B cell (primary cell): Measurements from ENCODE around the gene DACH1. TPM values are rescaled to one million over a fixed set of nuclear protein-coding genes. Genes with fewer than 3 reads are reported as not detected.

Source experiments
- ATAC-seq: fragments of 200-7000 bp; cut with Tn5 transposase; one replicate; pipeline ENCODE4 v1.10.0; 2021; ENCODE audit warnings: low read depth, mild to moderate bottlenecking, moderate number of reproducible peaks, moderate library complexity
- CTCF ChIA-PET: fragments of 350-600 bp; sonication (Branson Sonifier 250); formaldehyde crosslinking; loops from one replicate; lab custom pipeline; 2021; ENCODE audit warnings: antibody characterized with exemption, inconsistent platforms; lab: Charles Lee
- POLR2A ChIA-PET: fragments of 350-600 bp; sonication (Branson Sonifier 250); formaldehyde crosslinking; loops from one replicate; lab custom pipeline; 2021; ENCODE audit warnings: antibody characterized with exemption; lab: Charles Lee
- DNase-seq: peaks from one replicate; pipeline ENCODE4 v3.0.0; 2013
- H2AFZ ChIP-seq: 2 replicates; pipeline ENCODE4 v1.6.1; 2012; ENCODE audit warnings: mild to moderate bottlenecking, low read depth, low read length; ENCODE audit not compliant: insufficient read depth, poor library complexity, severe bottlenecking
- H3K27ac ChIP-seq, 2 donors: 1 replicate in 1 of 2; 2 replicates in 1 of 2; pipeline ENCODE4 v1.5.1; 2012 to 2013; ENCODE audit warnings: low read length in 2 of 2, mild to moderate bottlenecking in 2 of 2, moderate library complexity in 1 of 2
- H3K27me3 ChIP-seq, 4 experiments: fragments of 200-600 bp in 1 of 4; sonication (generic) in 1 of 4; replicated peaks in 1 of 4; 1 replicate in 2 of 4; 2 replicates in 2 of 4; pipeline versions ENCODE4 v1.6.1 to v1.7.0; 2013 to 2016; ENCODE audit warnings: low read length in 3 of 4, mild to moderate bottlenecking in 2 of 4, mixed read lengths in 1 of 4, moderate library complexity in 1 of 4; ENCODE audit not compliant: insufficient read depth in 4 of 4, control insufficient read depth in 3 of 4; ENCODE audit errors: control extremely low read depth in 1 of 4
- H3K36me3 ChIP-seq, 2 experiments: replicated peaks in 1 of 2; 1 replicate in 1 of 2; 2 replicates in 1 of 2; pipeline versions ENCODE4 v1.6.1 to v1.7.1; 2013; ENCODE audit warnings: low read length in 1 of 2; ENCODE audit not compliant: insufficient read depth in 2 of 2, control insufficient read depth in 1 of 2; ENCODE audit errors: control extremely low read depth in 1 of 2, extremely low read depth in 1 of 2
- H3K4me1 ChIP-seq, 2 donors: fragments of 200-600 bp in 1 of 2; sonication (generic) in 1 of 2; 1 replicate in 1 of 2; 2 replicates in 1 of 2; pipeline versions ENCODE4 v1.5.1 to v1.6.1; 2013 to 2017; ENCODE audit warnings: low read length in 2 of 2; ENCODE audit not compliant: control insufficient read depth in 2 of 2, insufficient read depth in 2 of 2
- H3K4me2 ChIP-seq: replicated peaks from 2 replicates; pipeline ENCODE3; 2012; ENCODE audit warnings: mild to moderate bottlenecking, low read depth, low read length; ENCODE audit not compliant: poor library complexity, severe bottlenecking
- H3K4me3 ChIP-seq, 5 experiments: fragments of 200-600 bp in 1 of 5; sonication (generic) in 1 of 5; 1 replicate in 3 of 5; 2 replicates in 2 of 5; pipeline versions ENCODE4 v1.5.1 to v1.7.0; 2011 to 2016; ENCODE audit warnings: low read length in 4 of 5, mild to moderate bottlenecking in 4 of 5, low read depth in 2 of 5, control low read depth in 1 of 5, moderate library complexity in 1 of 5; ENCODE audit not compliant: insufficient read depth in 1 of 5; ENCODE audit errors: control extremely low read depth in 1 of 5, extremely low read depth in 1 of 5
- H3K79me2 ChIP-seq: fragments of 200-600 bp; sonication (generic); one replicate; pipeline ENCODE4 v1.6.0; 2016; ENCODE audit warnings: low read length; ENCODE audit not compliant: control insufficient read depth, insufficient read depth
- H3K9ac ChIP-seq: fragments of 200-600 bp; sonication (generic); 2 replicates; pipeline ENCODE4 v1.6.1; 2017; ENCODE audit warnings: mild to moderate bottlenecking, low read length, moderate library complexity
- H3K9me3 ChIP-seq, 3 donors: one replicate each; pipeline versions ENCODE4 v1.6.1 to v1.7.1; 2013; ENCODE audit warnings: low read length in 2 of 3; ENCODE audit not compliant: control insufficient read depth in 2 of 3, insufficient read depth in 1 of 3; ENCODE audit errors: control extremely low read depth in 1 of 3
- H4K20me1 ChIP-seq: 2 replicates; pipeline ENCODE4 v1.6.0; 2012; ENCODE audit warnings: mild to moderate bottlenecking, low read length; ENCODE audit not compliant: insufficient read depth, control insufficient read depth, poor library complexity, severe bottlenecking
- H3K27ac Mint-ChIP-seq: one replicate; pipeline ENCODE4 v1.8.0; 2021; ENCODE audit warnings: mixed read lengths
- H3K27me3 Mint-ChIP-seq: one replicate; pipeline ENCODE4 v1.8.0; 2021; ENCODE audit warnings: mixed read lengths
- H3K4me1 Mint-ChIP-seq: one replicate; pipeline ENCODE4 v1.8.0; 2021; ENCODE audit warnings: mixed read lengths
- H3K4me3 Mint-ChIP-seq: one replicate; pipeline ENCODE4 v1.8.0; 2021; ENCODE audit warnings: mixed read lengths
- H3K9me3 Mint-ChIP-seq: one replicate; pipeline ENCODE4 v1.8.0; 2022; ENCODE audit warnings: mixed read lengths; ENCODE audit not compliant: insufficient read depth
- EZH2 ChIP-seq: IDR thresholded peaks from 2 replicates; pipeline ENCODE4 v1.6.1; 2012; ENCODE audit warnings: borderline replicate concordance, low read depth, mild to moderate bottlenecking, moderate library complexity, low read length; ENCODE audit not compliant: insufficient read depth, poor library complexity, severe bottlenecking
- WGBS: methylation state at CpG from one replicate; pipeline ENCODE4 v1.1.5; 2013; ENCODE audit warnings: missing lambda C conversion rate; ENCODE audit not compliant: insufficient coverage; 5-methylcytosine and 5-hydroxymethylcytosine counted together
- intact Hi-C: fragments of 100-400 bp; cut with micrococcal nuclease; formaldehyde crosslinking; loops from one replicate; pipeline ENCODE4 v1.10.0; 2022
- polyA plus RNA-seq: library from polyadenylated mRNA; depleted of rRNA; stranded (reverse); fragments of >200 nt; gene quantifications from 2 replicates; pipeline ENCODE4 v1.2.3, GENCODE V29; 2012
- total RNA-seq, 2 donors: library from RNA; stranded (reverse); fragments of 120-200 nt in 1 of 2; gene quantifications; 1 replicate in 1 of 2; 2 replicates in 1 of 2; pipeline versions ENCODE4 v1.2.3 to v1.2.4, GENCODE V29; 2013 to 2022
- TF ChIP-seq, protein P1 (sequence below): fragments of 200-600 bp; IDR thresholded peaks from one replicate; pipeline ENCODE4 v1.8.0; 2022; ENCODE audit warnings: antibody characterized with exemption, mild to moderate bottlenecking

The DACH1 gene
- total and polyA plus RNA-seq, 2 donors (not counting 1 experiment from before 2014, with no cell fraction given) = not detected

DNA sequence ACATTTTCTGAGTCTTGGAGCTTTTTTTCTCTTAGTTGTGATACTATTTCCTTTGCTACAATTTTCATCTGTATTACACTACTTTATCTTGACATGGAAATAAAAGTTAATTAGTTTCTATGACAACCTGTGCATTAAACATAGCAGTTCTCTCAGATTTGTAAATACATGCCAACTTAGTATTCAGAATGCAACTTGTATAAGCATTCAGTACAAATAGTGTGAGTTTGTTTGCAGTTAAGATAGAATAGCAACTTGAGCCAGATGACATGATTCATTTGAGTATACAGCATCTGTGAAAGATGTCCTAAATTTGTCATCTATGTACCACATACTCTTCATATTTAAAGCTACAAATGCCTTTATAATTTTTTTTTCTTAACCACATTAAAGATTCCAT lies 98.1 kb downstream of the DACH1 start:
- H3K79me2 ChIP-seq = no peaks in the 10 kb centered on the region
- DNase-seq = no peak
- ChIA-PET POLR2A (no interaction called here), CTCF (no interaction called here)
- TF ChIP-seq, protein P1, sequence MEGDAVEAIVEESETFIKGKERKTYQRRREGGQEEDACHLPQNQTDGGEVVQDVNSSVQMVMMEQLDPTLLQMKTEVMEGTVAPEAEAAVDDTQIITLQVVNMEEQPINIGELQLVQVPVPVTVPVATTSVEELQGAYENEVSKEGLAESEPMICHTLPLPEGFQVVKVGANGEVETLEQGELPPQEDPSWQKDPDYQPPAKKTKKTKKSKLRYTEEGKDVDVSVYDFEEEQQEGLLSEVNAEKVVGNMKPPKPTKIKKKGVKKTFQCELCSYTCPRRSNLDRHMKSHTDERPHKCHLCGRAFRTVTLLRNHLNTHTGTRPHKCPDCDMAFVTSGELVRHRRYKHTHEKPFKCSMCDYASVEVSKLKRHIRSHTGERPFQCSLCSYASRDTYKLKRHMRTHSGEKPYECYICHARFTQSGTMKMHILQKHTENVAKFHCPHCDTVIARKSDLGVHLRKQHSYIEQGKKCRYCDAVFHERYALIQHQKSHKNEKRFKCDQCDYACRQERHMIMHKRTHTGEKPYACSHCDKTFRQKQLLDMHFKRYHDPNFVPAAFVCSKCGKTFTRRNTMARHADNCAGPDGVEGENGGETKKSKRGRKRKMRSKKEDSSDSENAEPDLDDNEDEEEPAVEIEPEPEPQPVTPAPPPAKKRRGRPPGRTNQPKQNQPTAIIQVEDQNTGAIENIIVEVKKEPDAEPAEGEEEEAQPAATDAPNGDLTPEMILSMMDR = no peak
- TF ChIP-seq EZH2 = no peak
- Mint-ChIP-seq H3K4me3 (no peak overlapping the region), H3K27me3 (no peaks in the 10 kb centered on the region), H3K9me3 (no peaks in the 10 kb centered on the region), H3K27ac (no peak overlapping the region), H3K4me1 (no peaks in the 10 kb centered on the region)
- no peak overlapping the region for H3K9ac ChIP-seq
- no peaks in the 10 kb centered on the region for H3K36me3 ChIP-seq
- H3K27ac ChIP-seq = no peak overlapping the region
- no peaks in the 10 kb centered on the region for H3K27me3 ChIP-seq
- H3K9me3 ChIP-seq = no peaks in the 10 kb centered on the region
- H3K4me1 ChIP-seq = no peaks in the 10 kb centered on the region
- H3K4me2 ChIP-seq = no peak overlapping the region
- ATAC-seq = no peak
- H2AFZ ChIP-seq = no peak overlapping the region
- H3K4me3 ChIP-seq = no peak overlapping the region
- H4K20me1 ChIP-seq = no peaks in the 10 kb centered on the region
- intact Hi-C loops = no loop called here

GRCh38 chr13:71759651-71760511 lies 107.1 kb downstream of the DACH1 start:
- Mint-ChIP-seq H3K4me1 (no peaks in the 10 kb centered on the region), H3K27me3 (no peaks in the 10 kb centered on the region), H3K4me3 (no peak overlapping the region), H3K27ac (no peak overlapping the region), H3K9me3 (no peaks in the 10 kb centered on the region)
- Histone ChIP-seq H3K9me3 (no peaks in the 10 kb centered on the region), H3K4me3 (no peak overlapping the region), H3K79me2 (no peaks in the 10 kb centered on the region), H3K27ac (no peak overlapping the region), H2AFZ (no peak overlapping the region), H3K4me1 (no peaks in the 10 kb centered on the region), H4K20me1 (no peaks in the 10 kb centered on the region), H3K4me2 (no peak overlapping the region), H3K36me3 (no peaks in the 10 kb centered on the region), H3K9ac (no peak overlapping the region), H3K27me3 (no peaks in the 10 kb centered on the region)
- WGBS = 84% methylated on average over 6 of the region's 10 CpGs
- POLR2A ChIA-PET = no interaction called here
- TF ChIP-seq EZH2 = no peak
- ATAC-seq (no peak), DNase-seq (no peak)
- intact Hi-C loops = no loop called here
- CTCF ChIA-PET = no interaction called here
